Epidermal melanocyte (primary cell): ENCODE results near the gene CBR1.
"Not testable (repeated sequence)": the region's sequence is repeated elsewhere in the genome, so short reads cannot be mapped to it uniquely, and the experiment has no call there.

ENCODE experiments used
- DNase-seq: peaks from one replicate; pipeline ENCODE4 v3.0.0; 2011; ENCODE audit warnings: low spot score; ENCODE audit not compliant: insufficient read length

Gene CBR1

DNA sequence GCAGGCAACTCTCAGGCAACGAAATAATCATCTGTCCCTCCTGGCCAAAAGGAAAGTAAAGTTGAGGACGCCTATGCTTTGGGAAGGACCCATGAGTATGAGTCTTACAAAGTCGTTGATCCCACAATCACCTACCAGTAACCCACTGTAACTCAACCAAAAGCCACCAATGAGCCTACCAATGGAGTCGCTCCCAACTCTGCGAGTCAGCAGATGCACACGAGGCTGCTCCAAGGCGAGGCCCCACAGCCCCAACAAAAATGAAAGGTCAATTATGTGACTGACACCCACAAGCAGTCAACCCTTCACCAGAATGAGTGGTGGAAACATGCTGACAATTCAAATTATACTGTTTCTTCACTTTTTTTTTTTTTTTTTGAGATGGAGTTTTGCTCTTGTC, 21.5 kb upstream of the CBR1 start:
- DNase-seq: no peak

DNA sequence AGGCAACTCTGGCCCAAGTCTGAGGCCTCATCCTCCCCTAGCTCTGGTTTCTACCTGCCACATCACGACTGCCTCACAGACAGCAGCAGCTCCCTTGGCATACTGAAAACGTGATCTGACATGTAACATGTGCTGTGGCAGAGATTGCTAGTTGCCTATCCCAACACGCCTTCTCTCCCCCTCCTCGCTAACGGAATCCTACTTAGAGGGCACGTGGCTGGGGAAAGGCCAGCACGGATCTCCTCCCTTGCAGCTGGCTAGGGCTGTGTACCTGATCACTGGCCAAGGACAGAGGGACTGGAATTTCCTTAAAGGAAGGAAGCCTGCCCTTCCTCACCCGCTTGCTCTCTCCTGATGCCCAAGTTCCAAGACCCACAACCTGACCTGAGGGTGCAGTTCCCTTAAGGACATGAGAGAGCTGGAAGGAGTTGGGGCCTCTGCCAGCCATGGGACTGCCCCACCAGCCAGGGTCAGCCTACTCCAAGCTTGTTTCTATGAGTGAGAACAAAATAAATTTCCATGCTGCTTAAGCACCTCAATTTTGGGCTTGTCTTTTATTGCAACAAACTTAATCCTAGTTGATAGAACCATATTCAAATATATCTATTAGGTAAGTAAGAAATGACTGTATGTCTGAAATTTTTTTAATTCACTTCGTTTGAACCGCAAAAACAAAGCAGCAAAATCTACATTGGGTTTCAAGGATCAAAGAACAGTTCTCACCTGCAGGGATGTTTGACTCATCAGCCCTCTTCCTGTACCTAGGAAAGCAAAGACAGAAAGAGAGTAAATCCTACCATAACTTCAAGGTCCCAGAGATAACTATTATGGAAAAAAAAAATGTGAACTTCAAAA, 16.7 kb upstream of the CBR1 start:
- no peak for DNase-seq

DNA sequence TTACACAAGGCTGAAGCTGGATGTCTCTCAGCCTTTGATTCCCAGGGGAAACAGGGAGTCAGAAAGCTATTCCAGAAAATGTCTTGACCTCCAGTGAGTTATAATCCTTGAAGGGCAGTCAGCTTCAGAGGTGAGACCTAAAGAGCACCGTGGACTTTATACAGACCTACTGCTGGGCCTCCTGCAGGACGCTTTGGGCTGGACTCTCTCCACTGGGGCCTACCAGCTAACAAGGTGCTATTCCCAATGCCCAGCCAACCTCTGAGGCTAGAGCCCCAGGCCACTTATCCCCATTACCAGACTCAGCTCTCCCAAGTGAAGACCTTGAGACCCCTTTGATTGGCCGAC, 16.1 kb upstream of the CBR1 start:
- no peak for DNase-seq

GRCh38 chr21:36055551-36055950, 14.3 kb upstream of the CBR1 start:
- DNase-seq: no peak

DNA sequence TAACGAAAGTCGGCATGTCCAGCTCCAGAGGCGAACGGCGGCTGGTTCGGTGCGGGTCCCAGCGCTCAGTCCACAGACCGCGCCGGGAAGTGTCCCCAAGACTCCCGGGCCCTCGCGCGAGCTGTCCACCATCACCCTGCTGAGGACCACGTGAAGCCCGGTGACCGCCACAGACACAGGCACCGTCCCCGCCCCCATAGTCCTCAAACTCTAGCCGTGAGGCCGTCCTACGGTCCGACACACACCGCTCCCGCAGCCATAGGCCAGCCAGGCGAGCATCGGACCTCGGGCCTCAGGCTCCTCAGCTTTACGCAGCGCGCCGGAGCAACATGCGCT, 10.0 kb upstream of the CBR1 start:
- peak; percentile 29 for DNase-seq

- peak; percentile 92 for DNase-seq
Observed at GRCh38 chr21:36060159-36060921, 9.5 kb upstream of the CBR1 start, which contains the start of gene SETD4. TSS of gene SETD4 (minus strand) at chr21:36060526. CDS start at chr21:36058888, 1,638 bp downstream.

- no peak for DNase-seq
Observed at GRCh38 chr21:36061445-36061844, 8.4 kb upstream of the CBR1 start.

DNA sequence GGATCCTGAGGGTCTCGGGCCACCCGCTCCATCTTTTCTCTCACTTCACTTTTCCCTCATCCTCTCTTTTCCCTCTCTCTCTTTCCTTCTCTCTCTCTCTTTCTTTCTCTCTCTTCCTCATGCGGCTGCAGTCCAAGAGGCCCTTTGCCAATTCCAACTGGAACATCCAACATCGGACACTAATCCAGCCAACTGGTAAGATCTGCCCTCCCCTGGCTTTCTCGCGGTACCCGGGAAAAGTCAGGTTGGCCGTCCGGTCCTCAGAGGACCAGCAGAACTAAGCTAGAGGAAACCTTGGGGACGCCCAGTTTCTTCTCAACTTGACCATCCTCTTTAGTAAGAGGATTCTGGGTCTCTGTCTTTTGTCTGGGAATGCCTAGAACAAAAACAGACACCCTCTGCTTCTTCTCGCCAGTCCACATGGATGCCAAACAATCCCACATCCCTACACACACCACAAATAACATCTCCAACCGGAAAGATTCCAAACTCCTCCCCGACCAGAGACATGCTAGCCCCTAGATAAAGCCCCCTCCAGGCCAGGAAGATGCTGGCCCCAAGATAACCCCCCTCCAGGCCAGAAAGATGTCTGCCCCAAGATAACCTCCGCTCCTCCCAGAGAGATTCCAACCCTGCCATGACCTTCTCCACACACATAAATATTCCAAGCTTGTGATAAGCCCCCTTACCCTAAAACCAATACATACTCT, 6.3 kb upstream of the CBR1 start:
- no peak for DNase-seq

DNA sequence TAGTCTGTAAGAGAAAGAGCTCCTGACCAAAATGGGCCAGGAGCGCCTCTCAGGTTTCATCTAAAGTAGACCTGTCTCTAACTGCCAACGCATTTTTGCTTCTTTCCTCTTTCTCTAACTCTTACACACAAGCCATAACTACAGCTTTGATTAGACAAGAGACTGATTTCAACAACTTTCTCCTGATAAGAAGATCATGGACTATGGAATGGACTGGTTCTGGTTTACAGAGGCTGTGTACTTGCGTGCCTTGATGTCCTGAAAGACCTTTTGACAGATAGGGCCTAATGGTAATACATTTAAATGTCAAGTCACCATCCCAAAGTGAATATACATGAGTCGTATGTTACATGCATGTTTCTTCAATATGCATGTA, 5.8 kb upstream of the CBR1 start:
- DNase-seq: no peak

GRCh38 chr21:36065497-36066036, 4.3 kb upstream of the CBR1 start:
- no peak for DNase-seq

DNA sequence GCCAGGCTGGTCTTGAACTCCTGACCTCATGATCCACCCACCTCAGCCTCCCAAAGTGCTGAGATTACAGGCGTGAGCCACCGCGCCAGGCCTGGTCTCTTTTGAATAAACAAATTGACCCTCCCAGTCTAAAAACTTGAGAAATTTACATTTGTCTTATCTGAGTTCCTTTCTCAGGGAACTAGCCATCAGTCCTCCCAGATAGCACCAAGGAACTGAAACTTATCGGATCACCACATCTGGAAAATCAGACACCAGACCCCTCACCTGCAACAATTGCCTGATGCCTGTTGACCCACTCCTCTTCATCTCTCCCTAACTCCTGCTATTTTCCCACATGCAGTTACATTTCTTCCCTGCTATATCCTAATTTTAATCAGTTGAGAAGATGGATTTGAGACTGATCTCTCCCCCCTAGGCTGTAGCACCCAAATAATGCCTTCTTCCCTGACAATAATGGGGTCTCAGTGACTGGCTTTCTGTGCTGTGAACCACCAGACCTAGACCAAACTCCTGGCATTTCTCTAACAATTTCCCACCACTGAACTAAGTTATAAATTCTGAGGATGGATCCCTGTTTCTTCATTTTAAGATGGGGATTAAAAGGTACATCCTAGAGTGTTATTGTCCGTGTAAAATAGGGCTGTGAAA, 951 bp upstream of the CBR1 start:
- DNase-seq: no peak

GRCh38 chr21:36070999-36071398, 1.2 kb downstream of the CBR1 start:
- no peak for DNase-seq

GRCh38 chr21:36072453-36073162, 2.8 kb downstream of the CBR1 start:
- DNase-seq: no peak

DNA sequence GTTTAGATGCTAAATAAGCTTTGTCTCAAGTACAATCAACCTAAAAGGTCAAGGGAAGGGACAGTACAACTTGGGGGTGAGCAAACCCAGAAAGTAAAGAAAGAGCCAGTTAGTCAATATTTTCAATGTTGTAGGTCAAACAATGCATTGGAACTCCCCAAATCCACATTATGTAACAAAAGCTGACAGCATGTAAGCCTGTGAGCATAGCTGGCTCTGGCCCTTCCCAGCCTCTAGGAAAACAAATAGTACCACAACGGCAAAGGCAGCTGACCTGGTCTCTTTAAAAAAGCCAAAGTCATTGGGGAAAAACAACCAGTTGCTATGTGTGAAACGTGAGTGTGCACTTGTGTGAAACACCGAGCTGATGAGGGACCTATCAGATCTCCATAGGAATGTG, 3.4 kb downstream of the CBR1 start:
- DNase-seq: no peak

GRCh38 chr21:36073911-36074310, 4.1 kb downstream of the CBR1 start:
- DNase-seq: not testable (repeated sequence)

DNA sequence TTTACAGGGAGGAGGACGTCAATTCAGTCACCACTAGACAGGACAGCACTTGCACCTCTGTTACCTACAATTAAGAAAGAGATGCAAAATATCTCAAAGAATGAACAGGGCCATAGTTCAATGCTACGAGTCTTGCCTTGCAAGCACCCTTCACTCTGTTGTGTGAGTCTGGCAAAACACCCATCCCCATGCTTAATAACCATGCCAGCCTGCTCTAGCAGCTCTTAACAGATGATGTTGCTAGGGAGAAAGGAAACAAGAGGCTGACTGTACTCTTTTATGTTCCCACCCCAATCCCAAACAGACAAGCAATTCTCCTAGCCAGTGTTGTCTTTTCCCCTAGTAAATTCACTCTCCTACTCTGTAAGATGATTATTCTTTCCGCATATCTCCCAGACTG, 5.3 kb downstream of the CBR1 start:
- peak; percentile 57 for DNase-seq

DNA sequence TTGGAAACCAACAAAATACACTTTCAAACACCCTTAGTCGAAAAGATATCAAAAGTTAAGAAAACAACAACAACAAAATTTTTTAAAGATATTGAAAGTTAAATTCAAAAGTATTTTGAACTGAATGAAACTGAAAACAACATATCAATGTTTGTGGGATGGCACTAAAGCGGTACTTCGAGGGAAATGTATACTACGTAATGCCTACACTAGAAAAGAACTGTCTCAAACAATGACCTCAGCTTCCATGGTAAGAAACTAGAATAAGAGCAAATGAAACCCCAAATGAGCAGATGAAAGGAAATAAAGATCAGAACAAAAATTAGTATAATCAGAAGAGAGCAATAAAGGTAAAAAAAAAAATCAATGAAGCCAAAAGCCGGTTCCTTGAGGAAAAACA, 6.1 kb downstream of the CBR1 start:
- DNase-seq: no peak

GRCh38 chr21:36076878-36077655, 7.2 kb downstream of the CBR1 start:
- DNase-seq: no peak

DNA sequence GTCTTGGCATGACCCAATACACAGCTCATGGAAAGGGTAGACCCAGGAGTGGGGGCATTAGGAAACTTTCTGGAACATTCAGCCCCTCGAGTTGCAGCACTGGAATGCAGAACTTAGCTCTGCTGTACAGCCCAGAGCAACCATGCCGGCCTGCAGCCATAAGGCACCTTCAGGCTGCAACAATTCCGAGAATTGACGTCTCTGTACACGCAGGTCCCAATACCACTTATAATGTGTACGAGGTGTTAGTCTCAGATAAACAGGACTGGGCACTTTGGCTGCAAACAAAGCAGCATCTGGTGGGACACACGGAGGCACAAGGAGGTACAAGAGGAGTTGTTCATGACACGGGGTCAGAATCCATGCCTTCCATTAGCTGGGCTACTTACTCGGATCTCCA, 7.9 kb downstream of the CBR1 start:
- no peak for DNase-seq

- no peak for DNase-seq
Observed at GRCh38 chr21:36079010-36079649, 9.3 kb downstream of the CBR1 start.
